ENCODE results near the gene G3BP1. TPM values are rescaled to one million over a fixed set of nuclear protein-coding genes. Genes with fewer than 3 reads are reported as not detected.
"Not testable (repeated sequence)": the region's sequence is repeated elsewhere in the genome, so short reads cannot be mapped to it uniquely, and the experiment has no call there.

The G3BP1 gene
- 116 TPM for polyA plus RNA-seq

DNA sequence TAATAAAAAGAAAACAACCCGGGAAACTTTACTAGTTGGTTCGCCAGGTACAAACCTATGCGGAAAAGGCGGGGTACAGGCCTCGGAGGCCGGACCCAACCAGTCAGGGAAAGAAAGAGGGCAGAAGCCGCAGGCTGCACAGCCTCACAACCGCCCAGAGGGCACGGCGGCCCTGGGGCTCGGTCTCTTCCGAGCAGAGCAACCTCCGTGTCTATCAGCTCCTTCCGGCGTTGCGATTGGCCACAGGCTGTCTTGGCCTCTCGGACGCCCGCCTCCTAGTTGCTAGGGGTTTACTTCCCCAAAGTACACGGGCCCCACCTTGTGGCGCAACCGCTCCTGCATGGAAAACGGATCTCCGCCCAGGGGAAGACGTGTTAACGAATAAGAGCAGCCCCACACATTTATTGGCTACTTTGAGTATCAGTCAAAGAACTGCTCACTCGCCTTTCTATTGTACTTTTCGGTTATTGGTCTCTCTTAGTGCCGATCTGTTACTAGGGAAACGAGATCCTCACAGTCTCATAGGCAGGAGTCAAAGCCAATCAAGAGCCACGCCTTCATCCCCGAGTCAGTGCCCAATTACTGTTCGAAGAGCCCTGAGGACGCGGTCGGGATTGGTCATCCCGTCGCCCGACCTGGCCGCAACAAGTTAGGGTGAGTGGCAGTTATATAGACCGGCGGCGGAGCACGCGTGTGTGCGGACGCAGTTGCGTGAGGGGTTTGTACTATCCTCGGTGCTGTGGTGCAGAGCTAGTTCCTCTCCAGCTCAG, at the start of gene G3BP1:
Gene G3BP1 (plus strand): TSS at position 696 of the 770 bp plus-strand sequence. CDS start 14,667 bp downstream, outside the sequence.
- Mint-ChIP-seq H3K36me3 (no peaks in the 10 kb centered on the region), H3K4me1 (peaks cover 25 to 36% (median 29%) of the 10 kb centered on the region in 3 donors), H3K4me3 (peak within 1 kb of the TSS in 3 of 4 donors; percentile 94 to 99 (median 98)), H3K9me3 (no peaks in the 10 kb centered on the region), H3K27ac (peak within 1 kb of the TSS in 2 of 3 donors; percentile 43 to 84), H3K27me3 (no peaks in the 10 kb centered on the region)

DNA sequence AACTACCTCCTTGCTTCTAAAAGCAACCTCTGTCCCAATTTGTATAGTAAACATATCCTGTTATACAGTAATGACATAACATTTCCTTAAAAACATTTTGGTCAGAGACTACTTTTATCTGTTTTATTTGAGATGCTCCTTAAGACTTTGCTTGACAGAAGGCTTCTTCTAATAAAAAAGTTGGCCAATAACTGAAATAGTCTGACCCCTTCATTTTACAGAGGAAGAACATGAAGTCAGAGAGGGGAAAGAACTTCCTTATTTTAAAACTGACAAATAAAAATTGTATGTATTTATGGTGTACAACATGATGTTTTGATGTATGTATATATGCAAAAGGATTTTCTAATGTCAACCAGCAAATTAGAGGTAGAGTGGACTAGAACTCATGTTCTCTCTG, 49.2 kb upstream of the G3BP1 start:
- Mint-ChIP-seq H3K4me3 (no peak overlapping the region), H3K27ac (no peak overlapping the region), H3K9me3 (no peaks in the 10 kb centered on the region), H3K4me1 (peaks cover 7 to 20% (median 11%) of the 10 kb centered on the region in 3 donors), H3K27me3 (no peaks in the 10 kb centered on the region), H3K36me3 (peaks cover 4% of the 10 kb centered on the region)

DNA sequence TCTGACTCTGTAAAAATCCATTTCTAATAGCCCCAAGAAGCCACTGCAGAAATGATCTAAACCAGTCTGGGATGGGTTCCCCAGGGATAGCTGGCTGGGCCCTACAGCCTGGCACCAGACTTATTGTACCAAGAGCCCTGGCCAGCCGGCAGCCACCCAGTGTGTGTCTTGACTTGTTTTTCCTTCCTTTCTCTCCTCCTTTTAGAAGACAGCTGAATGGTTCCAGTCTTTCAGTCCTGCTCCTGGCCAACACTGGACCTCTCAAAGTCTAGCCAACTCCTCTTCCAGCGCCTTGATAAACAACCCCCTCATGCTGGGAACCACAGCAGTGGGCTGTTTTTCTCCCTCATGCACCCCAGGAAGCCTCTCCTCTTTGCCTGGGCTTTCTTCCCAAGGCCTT, 47.4 kb upstream of the G3BP1 start:
- Mint-ChIP-seq H3K4me1 (peaks cover 7 to 20% (median 11%) of the 10 kb centered on the region in 3 donors), H3K27ac (peak overlapping the region in 1 of 3 donors; percentile 63), H3K27me3 (no peaks in the 10 kb centered on the region), H3K36me3 (peaks cover 6% of the 10 kb centered on the region), H3K4me3 (no peak overlapping the region), H3K9me3 (peaks cover 0 to 3% (median under 1%) of the 10 kb centered on the region in 3 donors)

DNA sequence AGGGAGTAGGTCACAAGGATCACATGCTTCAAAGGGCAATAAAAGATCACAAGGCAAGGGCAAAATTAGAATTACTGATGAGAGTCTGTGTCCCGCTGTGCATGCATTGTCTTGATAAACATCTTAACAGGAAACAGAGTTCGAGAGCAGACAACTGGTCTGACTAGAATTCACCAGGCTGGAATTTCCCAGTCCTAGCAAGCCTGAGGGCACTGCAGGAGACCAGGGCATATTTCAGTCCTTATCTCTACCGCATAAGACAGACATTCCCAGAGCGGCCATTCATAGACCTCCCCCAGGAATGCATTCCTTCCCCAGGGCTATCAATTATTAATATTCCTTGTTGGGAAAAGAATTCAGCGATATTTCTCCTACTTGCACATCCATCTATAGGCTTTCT, 42.2 kb upstream of the G3BP1 start:
- H3K36me3 Mint-ChIP-seq, H3K27ac Mint-ChIP-seq: not testable (repeated sequence)
- peaks cover 2 to 12% (median 6%) of the 10 kb centered on the region in 3 donors for H3K9me3 Mint-ChIP-seq

DNA sequence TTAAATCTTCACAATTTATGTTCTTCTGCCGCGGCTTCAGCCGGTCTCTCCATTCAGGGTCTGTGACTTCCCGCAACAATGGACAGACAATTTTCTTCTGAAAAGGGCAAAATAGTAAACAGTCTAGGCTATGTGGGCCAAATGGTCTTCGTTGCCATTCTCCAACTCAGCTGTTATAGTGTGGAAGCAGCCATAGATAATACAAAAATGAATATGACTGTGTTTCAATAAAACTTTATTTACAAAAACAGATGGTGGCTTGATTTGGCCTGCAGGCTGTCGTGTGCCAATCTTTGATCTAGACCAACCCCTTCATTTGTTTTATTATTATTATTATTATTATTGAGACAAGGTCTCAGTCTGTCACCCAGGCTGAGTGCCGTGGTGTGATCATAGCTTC, 41.4 kb upstream of the G3BP1 start:
- peaks cover 9% of the 10 kb centered on the region for H3K36me3 Mint-ChIP-seq
- no peak overlapping the region for H3K4me3 Mint-ChIP-seq
- H3K9me3 Mint-ChIP-seq: peaks cover 2 to 12% (median 6%) of the 10 kb centered on the region in 3 donors
- H3K27ac Mint-ChIP-seq: no peak overlapping the region
- H3K4me1 Mint-ChIP-seq: no peaks in the 10 kb centered on the region
- no peaks in the 10 kb centered on the region for H3K27me3 Mint-ChIP-seq

More for the DNA sequence above, 42.2 kb upstream of the G3BP1 start:
- H3K4me3 Mint-ChIP-seq, H3K27me3 Mint-ChIP-seq, H3K4me1 Mint-ChIP-seq: not testable (repeated sequence)

DNA sequence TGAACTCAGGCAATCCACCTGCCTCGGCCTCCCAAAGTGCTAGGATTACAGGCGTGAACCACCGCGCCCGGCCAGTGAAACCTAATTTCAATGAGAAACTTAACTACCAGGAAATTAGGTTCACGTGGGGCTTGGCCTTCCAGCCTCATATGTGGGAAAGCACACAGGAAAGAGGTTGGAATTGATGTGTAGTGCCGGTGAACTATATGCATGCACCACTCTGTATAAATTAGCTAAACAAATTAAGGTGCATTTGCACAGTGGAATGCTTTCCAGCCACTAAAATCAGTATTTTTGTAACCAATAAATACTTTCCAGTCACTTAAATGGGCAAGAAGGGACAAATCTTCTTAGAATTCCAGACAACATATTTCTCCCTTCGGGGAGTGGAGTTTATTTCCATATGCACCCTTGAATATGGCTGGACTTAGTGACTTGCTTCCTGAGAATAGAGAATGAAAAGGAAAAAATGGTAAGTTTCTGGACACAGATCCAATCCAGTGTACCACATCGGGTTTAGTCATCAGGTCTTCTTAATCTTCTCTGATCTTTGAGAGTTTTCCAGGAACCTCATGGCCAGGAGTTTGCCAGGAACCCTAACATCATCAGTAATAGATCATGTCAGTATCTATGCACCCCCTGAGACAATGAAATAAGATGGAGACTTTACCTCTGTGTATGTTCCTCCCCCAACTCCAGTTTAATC, 38.2 kb upstream of the G3BP1 start:
- Mint-ChIP-seq H3K36me3 (peaks cover 15% of the 10 kb centered on the region), H3K4me3 (no peak overlapping the region), H3K27me3 (no peaks in the 10 kb centered on the region), H3K27ac (no peak overlapping the region), H3K9me3 (peaks cover 2 to 12% (median 6%) of the 10 kb centered on the region in 3 donors), H3K4me1 (no peaks in the 10 kb centered on the region)

DNA sequence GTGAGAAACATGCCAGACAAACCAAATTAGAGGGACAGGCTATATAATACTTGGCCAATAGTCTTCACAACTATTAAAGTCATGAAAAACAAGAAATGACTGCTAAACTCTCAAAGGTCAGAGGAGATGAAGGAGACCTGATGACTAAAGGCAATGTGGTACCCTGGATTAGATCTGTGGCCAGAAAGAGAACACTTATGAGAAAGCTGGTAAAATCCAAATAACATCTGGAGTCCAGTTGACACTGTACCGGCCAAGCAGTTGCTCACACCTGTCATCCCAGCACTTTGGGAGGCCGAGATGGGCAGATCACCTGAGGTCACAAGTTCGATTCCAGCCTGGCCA, 37.7 kb upstream of the G3BP1 start:
- no peak overlapping the region for H3K27ac Mint-ChIP-seq
- peaks cover 2 to 12% (median 6%) of the 10 kb centered on the region in 3 donors for H3K9me3 Mint-ChIP-seq
- H3K4me3 Mint-ChIP-seq: no peak overlapping the region
- peaks cover 15% of the 10 kb centered on the region for H3K36me3 Mint-ChIP-seq
- H3K4me1 Mint-ChIP-seq: no peaks in the 10 kb centered on the region
- no peaks in the 10 kb centered on the region for H3K27me3 Mint-ChIP-seq

DNA sequence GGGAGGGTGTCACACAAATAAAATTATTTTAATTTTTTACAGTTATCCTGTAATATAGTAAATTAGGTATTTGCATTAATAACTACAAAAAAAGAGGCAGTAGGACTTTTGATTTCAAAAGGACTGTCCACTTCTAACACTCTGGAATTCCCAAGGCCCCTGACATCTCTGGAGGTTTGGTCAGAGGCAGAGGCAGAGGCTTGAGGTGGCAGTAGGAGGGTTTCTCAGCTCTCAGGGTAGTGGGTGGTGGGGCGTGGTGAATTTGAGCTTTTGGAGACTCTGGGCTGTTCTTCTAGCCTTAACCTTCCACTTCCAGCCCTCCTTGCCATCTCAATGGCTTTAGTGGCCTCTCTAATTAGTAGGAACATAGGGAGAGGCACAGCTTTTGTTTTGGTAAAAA, 36.1 kb upstream of the G3BP1 start:
- peaks cover under 1 to 6% (median 2%) of the 10 kb centered on the region in 3 donors for H3K4me1 Mint-ChIP-seq

DNA sequence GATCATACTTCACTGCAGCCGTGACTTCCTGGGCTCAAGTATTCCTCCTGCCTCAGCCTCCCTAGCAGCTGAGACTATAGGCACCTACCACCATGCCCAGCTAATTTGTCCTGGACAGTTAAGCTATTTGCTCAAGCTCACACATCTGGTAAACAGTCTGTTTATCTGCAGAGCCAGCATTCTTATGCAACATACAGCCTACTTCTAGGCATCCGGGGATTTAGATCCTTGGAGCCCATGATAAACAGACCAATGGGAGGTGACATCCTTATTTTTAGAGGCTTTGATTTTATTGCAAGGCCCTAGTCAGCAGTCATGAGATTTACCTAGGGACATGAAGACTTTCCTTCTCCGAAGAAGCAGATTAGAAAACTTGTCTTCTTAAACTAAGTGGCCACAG, 34.3 kb upstream of the G3BP1 start:
- no peak overlapping the region for H3K4me3 Mint-ChIP-seq

More for the DNA sequence above, 36.1 kb upstream of the G3BP1 start:
- H3K4me3 Mint-ChIP-seq: no peak overlapping the region
- H3K9me3 Mint-ChIP-seq: no peaks in the 10 kb centered on the region
- peaks cover 9% of the 10 kb centered on the region for H3K36me3 Mint-ChIP-seq
- no peaks in the 10 kb centered on the region for H3K27me3 Mint-ChIP-seq
- no peak overlapping the region for H3K27ac Mint-ChIP-seq

DNA sequence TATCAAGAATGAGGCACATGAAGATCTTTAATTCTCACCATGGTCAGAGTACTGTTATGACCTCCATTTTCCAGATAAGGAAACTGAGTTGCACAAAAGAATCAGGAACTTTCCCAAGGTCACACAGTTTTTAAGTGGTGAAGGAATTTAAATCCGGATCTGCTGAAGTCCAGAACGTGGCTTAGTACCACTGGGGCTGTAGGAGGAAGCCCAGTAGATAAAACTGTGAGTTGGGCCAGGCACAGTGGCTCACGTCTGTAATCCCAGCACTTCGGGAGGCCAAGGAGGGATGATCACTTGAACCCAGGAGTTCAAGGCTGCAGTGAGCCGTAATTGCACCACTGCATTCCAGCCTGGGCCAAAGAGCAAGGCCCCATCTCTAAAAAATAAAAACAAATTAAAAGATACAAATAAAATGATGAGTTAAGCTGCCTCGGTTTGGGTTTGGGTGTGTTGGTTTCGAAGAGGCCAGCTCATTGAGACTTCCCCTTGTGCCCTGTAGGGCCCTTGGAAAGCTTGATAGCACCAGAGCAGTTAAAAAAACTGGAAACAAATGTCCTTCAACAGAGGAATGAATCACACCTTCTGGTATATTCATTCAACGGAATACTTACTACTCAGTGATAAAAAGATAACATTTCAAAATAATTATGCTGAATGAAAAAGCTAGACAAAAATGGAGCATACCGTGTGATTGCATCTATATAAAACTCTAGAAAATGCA, 33.5 kb upstream of the G3BP1 start:
- H3K27ac Mint-ChIP-seq: peak overlapping the region in 1 of 3 donors; percentile 73
- no peaks in the 10 kb centered on the region for H3K9me3 Mint-ChIP-seq

More for the DNA sequence above, 34.3 kb upstream of the G3BP1 start:
- H3K4me1 Mint-ChIP-seq: peaks cover 5 to 9% (median 7%) of the 10 kb centered on the region in 3 donors
- H3K27ac Mint-ChIP-seq: no peak overlapping the region
- no peaks in the 10 kb centered on the region for H3K27me3 Mint-ChIP-seq
- H3K36me3 Mint-ChIP-seq: peaks cover 9% of the 10 kb centered on the region
- H3K9me3 Mint-ChIP-seq: no peaks in the 10 kb centered on the region

DNA sequence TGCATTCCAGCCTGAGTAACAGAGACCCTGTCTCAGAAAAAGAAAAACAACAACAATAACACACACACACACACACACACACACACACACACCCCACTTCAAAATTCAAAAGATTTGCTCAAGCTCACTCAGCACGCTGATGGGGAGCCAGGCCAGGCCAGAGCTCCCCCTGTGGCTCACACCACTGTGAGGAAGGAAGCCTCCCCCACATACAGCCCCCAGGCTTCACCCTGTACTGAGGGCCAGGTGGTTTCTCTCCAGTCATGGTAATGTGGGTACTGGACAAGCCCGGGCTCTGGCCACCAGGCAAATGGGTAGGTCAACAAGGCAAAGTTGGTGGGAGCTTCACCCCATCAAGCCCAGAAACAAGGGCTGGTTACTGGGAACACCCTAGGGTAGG, 32.4 kb upstream of the G3BP1 start:
- Mint-ChIP-seq H3K4me3 (no peak overlapping the region), H3K27me3 (no peaks in the 10 kb centered on the region), H3K4me1 (peaks cover 5 to 17% (median 9%) of the 10 kb centered on the region in 3 donors), H3K27ac (no peak overlapping the region), H3K36me3 (peaks cover 9% of the 10 kb centered on the region), H3K9me3 (no peaks in the 10 kb centered on the region)

More for the DNA sequence above, 33.5 kb upstream of the G3BP1 start:
- Mint-ChIP-seq H3K4me1 (peaks cover 5 to 9% (median 9%) of the 10 kb centered on the region in 3 donors), H3K36me3 (peaks cover 9% of the 10 kb centered on the region), H3K27me3 (no peaks in the 10 kb centered on the region), H3K4me3 (no peak overlapping the region)

DNA sequence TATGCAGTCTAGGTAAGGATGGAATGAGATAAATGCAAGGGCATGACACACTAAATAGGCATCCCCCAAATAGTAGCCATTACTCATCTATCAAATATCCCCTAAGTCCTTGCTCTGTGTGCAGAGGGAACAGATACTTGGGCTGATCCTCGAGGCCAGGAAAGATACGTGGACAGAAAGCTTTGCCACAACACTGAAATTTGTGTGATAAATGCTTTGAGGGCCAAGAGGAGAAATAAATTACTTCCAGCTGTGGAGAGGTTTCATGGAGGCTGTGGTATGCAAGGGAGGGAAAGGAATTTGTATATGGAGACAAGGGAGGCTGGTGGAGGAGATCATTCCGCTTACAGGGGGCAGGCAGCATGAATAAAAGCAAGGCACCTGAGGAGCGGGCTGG, 31.8 kb upstream of the G3BP1 start:
- Mint-ChIP-seq H3K27me3 (no peaks in the 10 kb centered on the region), H3K27ac (no peak overlapping the region), H3K4me1 (peaks cover 5 to 17% (median 12%) of the 10 kb centered on the region in 3 donors), H3K36me3 (peaks cover 6% of the 10 kb centered on the region), H3K9me3 (no peaks in the 10 kb centered on the region), H3K4me3 (peak overlapping the region in 1 of 4 donors; percentile 55)

DNA sequence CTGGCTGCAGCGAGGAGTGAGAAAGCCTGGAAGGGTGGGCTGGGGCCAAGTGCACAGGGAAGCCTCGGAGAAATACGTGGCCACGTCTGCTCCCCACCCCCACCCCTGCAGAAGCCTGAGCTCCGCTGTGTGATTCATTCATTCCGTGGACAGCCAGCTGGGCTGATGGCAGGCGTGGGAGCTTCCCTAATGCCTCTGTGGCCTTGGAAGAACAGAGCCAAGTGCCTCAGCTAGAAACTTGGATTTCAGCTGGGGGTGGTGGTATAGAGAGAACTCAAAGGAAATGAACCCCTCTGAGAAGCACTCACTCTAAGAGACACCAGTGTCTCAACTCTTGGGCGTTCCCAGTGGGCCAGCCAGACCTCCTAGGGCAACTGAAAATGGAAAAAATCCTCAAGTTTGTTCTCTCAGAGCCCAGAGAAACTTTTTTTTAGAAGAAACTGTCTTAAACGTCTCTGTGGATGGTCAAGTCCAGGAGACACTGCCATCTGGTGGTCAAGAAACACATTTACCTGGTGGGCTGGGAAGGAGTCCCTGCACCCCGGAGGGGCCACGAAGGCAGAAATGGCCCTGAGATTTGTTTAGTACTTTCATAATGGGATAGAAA, 31.3 kb upstream of the G3BP1 start:
- Mint-ChIP-seq H3K36me3 (peaks cover 6% of the 10 kb centered on the region), H3K4me3 (peak overlapping the region in 1 of 4 donors; percentile 7), H3K4me1 (peaks cover 10 to 17% (median 17%) of the 10 kb centered on the region in 3 donors)

DNA sequence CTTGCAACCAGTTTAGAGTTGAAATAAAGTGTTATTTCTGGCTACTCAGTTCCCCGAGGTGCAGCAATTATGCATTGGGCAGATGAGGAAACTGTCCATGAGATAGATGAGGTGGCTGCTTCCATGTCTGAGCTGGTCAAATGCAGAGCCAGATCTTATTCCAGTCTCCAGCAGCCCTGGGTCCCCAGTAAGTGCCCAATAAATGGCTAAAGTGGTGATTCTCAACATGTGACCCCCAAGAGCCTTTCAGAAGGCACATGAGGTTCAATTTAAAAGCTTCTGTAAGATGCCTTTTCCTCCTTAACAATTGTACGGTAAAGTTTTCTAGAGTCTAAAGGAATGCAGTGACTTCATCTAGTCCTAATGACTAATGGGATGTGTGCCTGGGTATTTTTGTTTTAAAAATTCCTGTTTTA, 30.8 kb upstream of the G3BP1 start:
- Mint-ChIP-seq H3K9me3 (no peaks in the 10 kb centered on the region), H3K27ac (peak overlapping the region in 1 of 3 donors; percentile 67), H3K4me1 (peaks cover 10 to 21% (median 17%) of the 10 kb centered on the region in 3 donors), H3K4me3 (peak overlapping the region in 1 of 4 donors; percentile 7), H3K27me3 (no peaks in the 10 kb centered on the region), H3K36me3 (peaks cover 6% of the 10 kb centered on the region)

More for the DNA sequence above, 31.3 kb upstream of the G3BP1 start:
- peak overlapping the region in 1 of 3 donors; percentile 67 for H3K27ac Mint-ChIP-seq
- H3K27me3 Mint-ChIP-seq: no peaks in the 10 kb centered on the region
- no peaks in the 10 kb centered on the region for H3K9me3 Mint-ChIP-seq
